Measurements from ENCODE around the gene KLHDC7B.

DNA sequence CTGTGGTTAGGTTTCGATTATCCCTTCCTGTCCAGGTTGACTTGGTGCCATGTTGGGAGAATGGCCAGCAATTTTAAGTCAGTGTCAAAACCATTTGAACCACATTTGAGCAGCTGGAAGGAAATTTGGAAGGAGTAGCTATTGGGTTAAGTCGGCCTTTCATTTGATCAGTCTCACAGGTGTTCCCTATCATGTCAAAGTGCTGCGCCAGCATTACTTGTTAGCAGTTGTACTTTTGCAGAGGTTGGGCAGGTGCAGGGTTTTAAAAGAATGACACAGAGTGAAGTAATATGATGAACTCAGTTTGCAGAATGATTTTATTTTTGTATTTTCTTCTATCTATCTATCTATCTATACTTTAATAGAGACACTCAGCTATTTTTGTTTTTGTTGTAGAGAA lies 9.5 kb upstream of the KLHDC7B start:
- TF ChIP-seq CTCF (conservative IDR thresholded peaks at IDR 0.05) (no peak), ZFX (IDR thresholded peaks at IDR 0.05) (no peak)

All from C4-2B (cell line).